Neural cell (in vitro differentiated cells): ENCODE results near the gene UGP2.

Source experiments
- CTCF ChIP-seq: fragments of 450-650 bp; IDR thresholded peaks from 2 replicates; pipeline ENCODE4 v1.5.1; 2014; ENCODE audit warnings: antibody characterized with exemption, mild to moderate bottlenecking, moderate library complexity; ENCODE audit not compliant: poor library complexity, severe bottlenecking
- EP300 ChIP-seq: fragments of 450-650 bp; conservative IDR thresholded peaks from 2 replicates; pipeline ENCODE4 v1.6.1; 2014; ENCODE audit warnings: antibody characterized with exemption, mild to moderate bottlenecking, moderate library complexity; ENCODE audit not compliant: poor library complexity, severe bottlenecking
- EZH2 ChIP-seq: fragments of 200-600, 300-800 bp; shearing (Covaris generic), sonication (generic); IDR thresholded peaks from 2 replicates; pipeline ENCODE4 v1.6.1; 2014; ENCODE audit warnings: antibody characterized with exemption, low read length, borderline replicate concordance, mild to moderate bottlenecking; ENCODE audit not compliant: insufficient read depth, poor library complexity, severe bottlenecking
- MXI1 ChIP-seq: fragments of 450-650 bp; conservative IDR thresholded peaks from 2 replicates; pipeline ENCODE4 v1.6.1; 2014; ENCODE audit warnings: antibody characterized with exemption, mild to moderate bottlenecking; ENCODE audit not compliant: poor library complexity, severe bottlenecking
- POLR2AphosphoS5 ChIP-seq: IDR thresholded peaks from 2 replicates; pipeline ENCODE4 v1.6.1; 2012
- REST ChIP-seq: IDR thresholded peaks from 2 replicates; pipeline ENCODE4 v1.6.1; 2012; ENCODE audit warnings: borderline replicate concordance
- SMC3 ChIP-seq: fragments of 450-650 bp; conservative IDR thresholded peaks from 2 replicates; pipeline ENCODE4 v1.6.1; 2014; ENCODE audit warnings: antibody characterized with exemption, mild to moderate bottlenecking, moderate library complexity; ENCODE audit not compliant: poor library complexity

GRCh38 chr2:63814114-63814513 is 27.6 kb upstream of the UGP2 start:
- no peak for TF ChIP-seq REST
- no peak for TF ChIP-seq CTCF
- TF ChIP-seq EZH2 = no peak
- no peak for TF ChIP-seq MXI1
- TF ChIP-seq POLR2AphosphoS5 = no peak
- TF ChIP-seq EP300 = no peak
- no peak for TF ChIP-seq SMC3
